Adrenal gland (tissue), 12 donors: ENCODE data around the gene INPP5A. TPM values are rescaled to one million over a fixed set of nuclear protein-coding genes. Genes with fewer than 3 reads are reported as not detected.

ENCODE experiments used
- DNase-seq, 7 donors: peaks; one replicate each; pipeline ENCODE4 v3.0.0-alpha.2; 2019 to 2020
- H3K27ac ChIP-seq, 5 donors: fragments of 200-600 bp; sonication (generic) in 4 of 5; 1 replicate in 3 of 5; 2 replicates in 2 of 5; pipeline versions ENCODE4 v1.5.1 to v1.8.0; 2016 to 2020; ENCODE audit warnings: mild to moderate bottlenecking in 1 of 5
- H3K27me3 ChIP-seq: fragments of 200-600 bp; 2 replicates; pipeline ENCODE4 v1.8.0; 2021
- H3K36me3 ChIP-seq, 2 donors: fragments of 200-600 bp; replicated peaks in 1 of 2; 1 replicate in 1 of 2; 2 replicates in 1 of 2; pipeline versions ENCODE4 v1.5.1 to v1.8.0; 2018 to 2022
- H3K4me1 ChIP-seq, 2 donors: fragments of 200-600 bp; replicated peaks in 1 of 2; 1 replicate in 1 of 2; 2 replicates in 1 of 2; pipeline versions ENCODE4 v1.5.1 to v1.8.0; 2018 to 2021
- H3K4me3 ChIP-seq, 4 donors: fragments of 200-600 bp; sonication (generic) in 3 of 4; one replicate each; pipeline ENCODE4 v1.5.1; 2016 to 2018
- H3K9me3 ChIP-seq, 3 donors: fragments of 200-600 bp; sonication (generic) in 1 of 3; replicated peaks in 1 of 3; 1 replicate in 2 of 3; 2 replicates in 1 of 3; pipeline versions ENCODE4 v1.5.1 to v1.8.0; 2016 to 2021
- POLR2A ChIP-seq, 2 donors: fragments of 450-650 bp; IDR thresholded peaks; one replicate each; pipeline ENCODE4 v1.6.1; 2017; ENCODE audit warnings: antibody characterized with exemption in 2 of 2, mild to moderate bottlenecking in 2 of 2, moderate library complexity in 1 of 2
- WGBS, 4 donors: extraction: QIAGEN DNeasy Blood & Tissue Kit in 2 of 4; methylation state at CpG; one replicate each; pipeline versions ENCODE4 v1.1.5 to v1.1.7; 2013 to 2017; 5-methylcytosine and 5-hydroxymethylcytosine counted together
- intact Hi-C, 2 donors: fragments of 100-400 bp; cut with DNase I; formaldehyde crosslinking; loops; one replicate each; pipeline versions ENCODE4 v1.14.1 to v1.15.0; 2022 to 2023
- polyA plus RNA-seq, 3 donors: library from polyadenylated mRNA; stranded (reverse); fragments of 200-250 nt in 2 of 3; fragments of 350-450 nt in 1 of 3; fragmentation: Illumina TruSeq in 1 of 3; extraction: RNeasy Lipid Tissue Mini Kit (QIAGEN cat#74804) in 1 of 3; gene quantifications; one replicate each; pipeline ENCODE4 v1.2.3, GENCODE V29; 2013 to 2014
- total RNA-seq, 9 donors: library from RNA; depleted of rRNA in 4 of 9; stranded (reverse); fragments of >200 nt in 4 of 9; fragments of 120-200 nt in 1 of 9; fragmentation: NEBNext Ultra II Directional in 1 of 9; extraction: Animal tissue kit (Norgen Biotek cat#: 25700) in 1 of 9; gene quantifications; one replicate each; pipeline versions ENCODE4 v1.1.0 to v1.2.4, GENCODE V29; 2013 to 2023
- TF ChIP-seq, protein P1 (sequence below), 6 experiments: fragments of 450-650 bp in 4 of 6; fragments of 200-600 bp in 2 of 6; sonication (generic) in 1 of 6; IDR thresholded peaks; 1 replicate in 5 of 6; 2 replicates in 1 of 6; pipeline versions ENCODE4 v1.5.1 to v1.8.0; 2016 to 2021; ENCODE audit warnings: antibody characterized with exemption in 6 of 6, mild to moderate bottlenecking in 2 of 6, moderate library complexity in 1 of 6
- donor health status: healthy with polysubstance abuse.
- donor health status: Bipolar disorder and iron deficiency.
- donor health status: DM: yes; HTN: yes; CAD: no.
- donor health status: DM: no; HTN: no; CAD: no.
- donor health status: DM: no; HTN: no; CAD: no.
- donor health status: DM: yes; HTN: yes; CAD: no.

Gene INPP5A
- total and polyA plus RNA-seq, 12 donors, result 13.5 to 62.9 (median 37.5) TPM

DNA sequence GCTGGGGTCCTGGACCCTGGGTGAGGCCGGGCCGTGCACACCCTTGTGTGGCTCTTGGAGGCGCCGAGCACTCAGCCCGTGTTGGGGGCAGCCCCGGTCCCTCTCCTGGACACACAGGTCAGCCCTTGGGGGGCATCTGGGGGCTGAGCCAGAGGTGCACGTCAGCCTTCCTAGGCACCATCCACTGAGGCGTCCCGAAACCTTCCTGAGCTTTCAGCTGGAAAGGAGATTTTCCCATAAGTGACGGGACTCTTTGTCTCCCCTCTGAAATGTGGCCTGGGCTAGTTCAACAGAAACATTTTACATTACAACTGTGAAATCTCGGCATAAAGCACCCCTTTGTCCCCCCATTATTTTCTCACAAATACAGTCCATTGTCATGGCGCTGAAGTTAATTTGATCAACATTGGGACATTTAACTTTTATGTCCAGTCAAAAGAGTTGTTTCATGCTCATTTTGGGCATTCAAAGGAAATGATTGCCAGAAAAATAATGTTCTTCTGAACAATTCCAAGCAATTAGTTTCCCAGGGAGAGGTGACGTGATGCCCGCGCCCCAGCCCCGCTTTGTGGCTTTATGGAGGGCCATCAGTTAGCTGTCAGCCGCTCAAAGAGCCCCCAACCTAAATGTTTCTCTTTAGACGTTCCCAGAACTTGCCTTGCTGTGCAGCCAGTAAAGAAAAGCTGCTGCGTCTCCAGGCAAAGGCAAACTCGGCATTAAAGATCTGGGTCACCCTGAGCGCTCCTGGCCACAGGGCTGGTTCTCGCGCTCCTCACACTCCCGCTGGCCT is 177.6 kb downstream of the INPP5A start:
- Histone ChIP-seq H3K9me3 (no peaks in the 10 kb centered on the region), H3K4me3 (no peak overlapping the region), H3K27ac (no peak overlapping the region), H3K36me3 (peaks cover 0 to 8% of the 10 kb centered on the region in 2 donors), H3K4me1 (no peaks in the 10 kb centered on the region), H3K27me3 (no peaks in the 10 kb centered on the region)
- DNase-seq, result no peak
- WGBS, 4 donors, result 89 to 95% (median 91%) methylated on average over 15 to 24 of the region's 24 CpGs
- TF ChIP-seq POLR2A (IDR thresholded peaks at IDR 0.05), result no peak
- TF ChIP-seq, protein P1, sequence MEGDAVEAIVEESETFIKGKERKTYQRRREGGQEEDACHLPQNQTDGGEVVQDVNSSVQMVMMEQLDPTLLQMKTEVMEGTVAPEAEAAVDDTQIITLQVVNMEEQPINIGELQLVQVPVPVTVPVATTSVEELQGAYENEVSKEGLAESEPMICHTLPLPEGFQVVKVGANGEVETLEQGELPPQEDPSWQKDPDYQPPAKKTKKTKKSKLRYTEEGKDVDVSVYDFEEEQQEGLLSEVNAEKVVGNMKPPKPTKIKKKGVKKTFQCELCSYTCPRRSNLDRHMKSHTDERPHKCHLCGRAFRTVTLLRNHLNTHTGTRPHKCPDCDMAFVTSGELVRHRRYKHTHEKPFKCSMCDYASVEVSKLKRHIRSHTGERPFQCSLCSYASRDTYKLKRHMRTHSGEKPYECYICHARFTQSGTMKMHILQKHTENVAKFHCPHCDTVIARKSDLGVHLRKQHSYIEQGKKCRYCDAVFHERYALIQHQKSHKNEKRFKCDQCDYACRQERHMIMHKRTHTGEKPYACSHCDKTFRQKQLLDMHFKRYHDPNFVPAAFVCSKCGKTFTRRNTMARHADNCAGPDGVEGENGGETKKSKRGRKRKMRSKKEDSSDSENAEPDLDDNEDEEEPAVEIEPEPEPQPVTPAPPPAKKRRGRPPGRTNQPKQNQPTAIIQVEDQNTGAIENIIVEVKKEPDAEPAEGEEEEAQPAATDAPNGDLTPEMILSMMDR (IDR thresholded peaks at IDR 0.05), result no peak
- intact Hi-C loops, result no loop called here

DNA sequence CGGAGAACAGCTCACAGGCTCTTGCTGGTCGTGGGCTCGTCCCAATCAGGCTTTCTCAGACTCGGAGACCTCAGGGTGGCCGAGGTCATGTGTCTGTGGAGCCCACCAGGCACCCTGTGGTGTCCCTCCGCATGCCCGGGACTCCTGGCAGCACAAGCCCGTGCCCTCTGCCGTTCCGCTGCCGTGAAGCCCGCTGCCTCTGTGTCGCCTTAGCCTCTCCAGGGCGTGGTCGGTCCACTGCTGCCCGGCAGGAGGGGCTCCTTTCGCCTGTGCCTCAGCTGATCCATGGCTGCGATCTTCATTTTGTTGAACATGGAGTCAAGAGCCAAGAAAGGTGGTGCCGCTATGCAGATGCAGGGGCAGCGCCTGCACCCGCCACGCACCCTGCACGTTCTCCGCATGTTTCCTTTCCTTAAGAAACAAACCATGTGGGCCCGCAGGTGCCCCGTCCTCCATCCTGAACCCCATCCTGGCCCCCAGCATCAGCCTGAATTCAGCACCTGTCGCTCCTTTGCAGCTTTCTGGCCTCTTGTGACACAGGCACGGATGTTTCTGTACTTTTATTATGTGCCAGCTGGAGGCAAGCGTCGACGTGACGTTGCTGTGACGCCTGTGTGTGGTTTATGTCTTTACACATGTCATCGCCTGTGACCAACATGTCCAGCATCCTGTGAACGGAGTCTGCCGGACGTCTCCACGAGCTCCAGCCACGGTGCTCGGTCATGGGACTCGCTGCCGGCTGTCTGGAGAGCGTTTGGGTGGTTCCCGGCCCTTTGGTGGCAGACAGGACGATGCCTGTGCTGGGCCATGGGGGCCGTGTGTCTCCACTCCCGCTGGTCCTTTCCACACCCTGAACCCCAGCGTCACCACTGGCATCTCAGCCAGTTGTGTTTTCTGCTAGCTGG is 178.4 kb downstream of the INPP5A start:
- Histone ChIP-seq H3K4me3 (no peak overlapping the region), H3K27me3 (no peaks in the 10 kb centered on the region), H3K9me3 (no peaks in the 10 kb centered on the region), H3K27ac (no peak overlapping the region), H3K36me3 (peaks cover 0 to 8% of the 10 kb centered on the region in 2 donors), H3K4me1 (no peaks in the 10 kb centered on the region)
- DNase-seq, result no peak
- WGBS, 4 donors, result 92 to 96% (median 94%) methylated on average over 35 to 48 of the region's 48 CpGs
- intact Hi-C loops, result no loop called here
- TF ChIP-seq, protein P1 (IDR thresholded peaks at IDR 0.05), result no peak
- TF ChIP-seq POLR2A (IDR thresholded peaks at IDR 0.05), result no peak

DNA sequence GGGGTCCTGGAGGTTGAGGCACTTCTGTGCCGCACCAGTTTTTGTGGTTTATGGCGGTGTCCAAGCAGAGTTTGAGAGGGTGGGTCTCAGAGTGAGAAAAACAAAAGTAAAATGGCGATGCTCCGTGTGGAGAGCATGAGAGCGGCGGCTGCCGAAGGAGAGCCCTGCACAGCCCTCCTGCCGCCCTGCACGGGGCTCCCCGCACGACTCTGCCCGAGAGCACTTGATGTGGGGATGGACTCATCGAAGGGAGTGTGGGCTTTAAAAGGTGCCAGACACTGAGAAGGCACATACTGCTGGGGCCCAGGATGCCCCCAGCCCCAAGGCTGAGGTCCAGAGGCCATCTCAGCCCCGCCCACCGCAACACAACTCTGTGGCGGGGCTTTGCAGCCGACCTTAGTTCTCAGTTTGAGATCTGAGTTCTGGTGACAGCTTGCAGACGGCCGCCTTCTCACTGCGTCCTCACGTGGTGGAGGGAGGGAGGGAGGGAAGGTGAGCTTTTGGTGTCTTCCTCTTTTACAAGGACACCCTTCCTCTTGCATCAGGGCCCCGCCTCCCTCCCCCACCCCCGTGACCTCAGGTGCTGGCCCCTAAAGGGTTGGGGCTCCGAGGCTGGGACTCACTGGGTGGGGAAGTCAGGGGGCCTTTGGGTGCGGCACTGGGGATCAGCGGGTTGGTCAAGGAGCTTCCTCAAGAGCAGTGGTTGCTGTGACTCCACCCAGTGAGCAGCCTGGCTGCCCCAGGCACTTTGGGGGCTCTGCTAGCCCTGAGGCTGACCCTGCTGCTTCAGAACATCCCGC is 179.3 kb downstream of the INPP5A start:
- intact Hi-C loops, result no loop called here
- Histone ChIP-seq H3K27ac (no peak overlapping the region), H3K27me3 (no peaks in the 10 kb centered on the region), H3K4me3 (no peak overlapping the region), H3K4me1 (no peaks in the 10 kb centered on the region), H3K9me3 (no peaks in the 10 kb centered on the region), H3K36me3 (peaks cover 0 to 8% of the 10 kb centered on the region in 2 donors)
- DNase-seq, result no peak
- WGBS, 4 donors, result 88 to 95% (median 90%) methylated on average over 23 to 27 of the region's 27 CpGs
- TF ChIP-seq, protein P1 (IDR thresholded peaks at IDR 0.05), result no peak
- TF ChIP-seq POLR2A (IDR thresholded peaks at IDR 0.05), result no peak
